ENCODE data around the gene MMP23B.

Gene MMP23B

DNA sequence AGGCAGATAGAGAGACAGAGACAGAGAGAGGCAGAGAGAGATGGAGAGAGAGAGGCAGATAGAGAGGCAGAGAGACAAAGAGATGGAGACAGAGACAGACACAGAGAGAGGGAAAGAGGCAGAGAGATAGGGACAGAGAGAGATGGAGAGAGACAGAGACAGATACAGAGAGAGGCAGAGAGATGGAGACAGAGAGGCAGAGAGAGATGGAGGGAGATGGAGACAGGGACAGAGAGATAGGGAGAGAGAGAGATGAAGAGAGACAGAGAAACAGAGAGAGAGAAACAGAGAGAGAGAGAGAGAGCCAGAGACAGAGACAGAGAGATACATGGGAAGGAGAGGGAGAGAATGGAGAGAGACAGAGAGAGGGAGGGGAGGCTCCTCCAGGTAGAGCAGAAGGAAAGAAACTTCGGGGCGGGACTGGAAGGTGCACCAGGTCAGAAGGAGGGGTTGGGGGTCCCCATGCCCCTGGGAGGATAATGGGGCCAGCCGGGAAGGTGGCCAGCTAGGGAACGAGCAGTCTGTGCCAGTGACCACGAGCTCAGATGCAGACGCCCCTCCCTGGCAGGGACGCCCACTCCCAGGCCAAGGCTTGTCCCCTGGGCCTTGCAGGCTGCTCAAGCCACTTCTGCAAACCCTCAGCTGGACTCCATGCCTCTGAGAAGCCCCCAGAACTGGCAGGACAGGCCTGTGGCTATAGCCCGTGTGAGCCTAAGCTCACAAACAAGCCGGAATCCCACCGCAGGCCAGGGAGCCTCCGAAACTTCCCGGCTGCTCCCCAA lies 35.3 kb upstream of the MMP23B start:
- in situ Hi-C loops (cut with HindIII; ENCODE audit: low sequenced_read_pairs): no loop called here
- TF ChIP-seq, protein P1, sequence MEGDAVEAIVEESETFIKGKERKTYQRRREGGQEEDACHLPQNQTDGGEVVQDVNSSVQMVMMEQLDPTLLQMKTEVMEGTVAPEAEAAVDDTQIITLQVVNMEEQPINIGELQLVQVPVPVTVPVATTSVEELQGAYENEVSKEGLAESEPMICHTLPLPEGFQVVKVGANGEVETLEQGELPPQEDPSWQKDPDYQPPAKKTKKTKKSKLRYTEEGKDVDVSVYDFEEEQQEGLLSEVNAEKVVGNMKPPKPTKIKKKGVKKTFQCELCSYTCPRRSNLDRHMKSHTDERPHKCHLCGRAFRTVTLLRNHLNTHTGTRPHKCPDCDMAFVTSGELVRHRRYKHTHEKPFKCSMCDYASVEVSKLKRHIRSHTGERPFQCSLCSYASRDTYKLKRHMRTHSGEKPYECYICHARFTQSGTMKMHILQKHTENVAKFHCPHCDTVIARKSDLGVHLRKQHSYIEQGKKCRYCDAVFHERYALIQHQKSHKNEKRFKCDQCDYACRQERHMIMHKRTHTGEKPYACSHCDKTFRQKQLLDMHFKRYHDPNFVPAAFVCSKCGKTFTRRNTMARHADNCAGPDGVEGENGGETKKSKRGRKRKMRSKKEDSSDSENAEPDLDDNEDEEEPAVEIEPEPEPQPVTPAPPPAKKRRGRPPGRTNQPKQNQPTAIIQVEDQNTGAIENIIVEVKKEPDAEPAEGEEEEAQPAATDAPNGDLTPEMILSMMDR (IDR thresholded peaks at IDR 0.05; ENCODE audit: low read depth, low read length, missing control alignments): no peak
- DNase-seq (ENCODE audit: low read depth): no peak
- no peak overlapping the region for H3K4me3 ChIP-seq (ENCODE audit: low read depth, low read length)

DNA sequence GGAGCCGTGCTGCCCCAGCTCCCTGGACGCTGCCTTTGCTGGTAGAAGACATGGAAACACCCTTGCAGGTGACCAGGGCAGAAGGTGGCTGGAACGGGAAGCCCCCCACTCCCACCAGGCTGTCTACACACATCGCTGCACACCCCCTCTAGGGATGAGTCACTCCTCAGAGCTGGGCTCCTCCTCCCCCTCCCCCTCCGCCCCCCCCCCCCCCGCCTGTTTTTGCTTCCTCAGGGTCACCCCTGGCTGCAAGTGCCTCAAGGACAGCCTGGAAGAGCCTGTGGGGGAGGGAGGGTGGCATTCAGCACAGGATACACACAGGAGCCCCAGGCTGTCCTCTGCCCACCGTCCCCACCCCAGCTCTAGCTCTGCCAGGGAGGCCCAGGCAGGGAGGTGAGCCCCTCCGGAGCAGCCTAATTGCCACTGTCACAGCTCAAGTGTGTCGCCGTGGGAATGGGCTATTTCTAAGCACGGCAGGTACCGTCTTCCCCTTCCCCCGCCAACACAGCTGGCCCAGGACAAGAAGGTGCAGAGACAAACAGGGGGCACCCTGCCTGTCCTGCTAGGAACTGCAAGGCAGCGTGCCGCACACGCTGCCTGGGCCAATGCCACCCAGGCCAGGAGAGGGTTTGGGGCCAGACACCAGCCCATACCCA lies 34.6 kb upstream of the MMP23B start:
- in situ Hi-C loops (cut with HindIII; ENCODE audit: low sequenced_read_pairs): no loop called here
- no peak for DNase-seq (ENCODE audit: low read depth)
- TF ChIP-seq, protein P1 (IDR thresholded peaks at IDR 0.05; ENCODE audit: low read depth, low read length, missing control alignments): peak; percentile 49
- no peak overlapping the region for H3K4me3 ChIP-seq (ENCODE audit: low read depth, low read length)

DNA sequence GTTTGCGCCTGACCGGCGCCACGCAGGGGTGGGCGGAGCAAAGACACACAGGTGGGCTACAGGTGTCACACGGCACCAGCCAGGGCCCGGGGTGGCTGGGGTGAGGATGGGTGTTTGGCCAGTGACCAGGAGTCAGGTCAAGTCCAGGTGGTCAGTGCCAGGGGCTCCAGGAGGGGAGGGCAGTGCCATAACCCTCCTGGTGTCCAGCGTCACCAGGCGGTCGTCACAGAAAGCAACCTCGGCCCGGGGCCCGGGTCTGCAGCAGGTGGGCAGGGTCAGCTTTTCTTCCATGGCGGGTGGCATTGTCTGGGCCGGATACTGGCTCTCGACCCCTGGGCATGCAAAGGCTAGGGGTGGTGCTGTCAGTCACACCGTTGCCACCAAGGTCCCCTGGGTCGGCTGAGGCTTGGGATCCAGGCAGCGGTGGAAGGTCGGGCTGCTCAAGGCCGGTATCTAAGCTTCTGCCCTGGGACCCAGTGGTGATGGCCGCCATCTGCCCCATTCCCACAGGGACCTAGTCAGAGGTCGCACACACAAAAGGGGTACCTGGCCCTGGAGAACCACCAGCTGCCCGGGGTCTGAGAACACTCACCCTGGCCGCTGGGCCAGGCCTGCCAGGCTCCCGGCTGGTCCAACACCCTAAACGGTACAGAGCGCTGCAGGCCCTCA lies 33.8 kb upstream of the MMP23B start:
- DNase-seq (ENCODE audit: low read depth): no peak
- no peak overlapping the region for H3K4me3 ChIP-seq (ENCODE audit: low read depth, low read length)
- in situ Hi-C loops (cut with HindIII; ENCODE audit: low sequenced_read_pairs): no loop called here
- TF ChIP-seq, protein P1 (IDR thresholded peaks at IDR 0.05; ENCODE audit: low read depth, low read length, missing control alignments): no peak

DNA sequence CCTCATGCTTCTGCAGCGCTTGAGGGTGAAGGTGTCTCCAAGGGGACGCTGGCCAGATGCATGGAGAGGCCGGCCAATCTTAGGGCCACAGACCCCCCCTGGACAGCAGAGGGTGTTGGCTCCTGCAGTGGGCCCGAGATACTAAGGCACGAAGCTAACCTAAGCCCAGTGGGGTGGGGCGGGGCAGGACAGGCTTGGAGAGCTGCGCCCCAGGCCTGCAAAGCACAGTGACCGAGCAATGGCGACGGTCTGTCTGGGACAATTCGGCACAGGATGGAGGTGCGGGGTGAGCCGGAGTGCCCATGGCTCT lies 33.3 kb upstream of the MMP23B start:
- TF ChIP-seq, protein P1 (IDR thresholded peaks at IDR 0.05; ENCODE audit: low read depth, low read length, missing control alignments): no peak
- H3K4me3 ChIP-seq (ENCODE audit: low read depth, low read length): no peak overlapping the region
- DNase-seq (ENCODE audit: low read depth): no peak
- in situ Hi-C loops (cut with HindIII; ENCODE audit: low sequenced_read_pairs): no loop called here

DNA sequence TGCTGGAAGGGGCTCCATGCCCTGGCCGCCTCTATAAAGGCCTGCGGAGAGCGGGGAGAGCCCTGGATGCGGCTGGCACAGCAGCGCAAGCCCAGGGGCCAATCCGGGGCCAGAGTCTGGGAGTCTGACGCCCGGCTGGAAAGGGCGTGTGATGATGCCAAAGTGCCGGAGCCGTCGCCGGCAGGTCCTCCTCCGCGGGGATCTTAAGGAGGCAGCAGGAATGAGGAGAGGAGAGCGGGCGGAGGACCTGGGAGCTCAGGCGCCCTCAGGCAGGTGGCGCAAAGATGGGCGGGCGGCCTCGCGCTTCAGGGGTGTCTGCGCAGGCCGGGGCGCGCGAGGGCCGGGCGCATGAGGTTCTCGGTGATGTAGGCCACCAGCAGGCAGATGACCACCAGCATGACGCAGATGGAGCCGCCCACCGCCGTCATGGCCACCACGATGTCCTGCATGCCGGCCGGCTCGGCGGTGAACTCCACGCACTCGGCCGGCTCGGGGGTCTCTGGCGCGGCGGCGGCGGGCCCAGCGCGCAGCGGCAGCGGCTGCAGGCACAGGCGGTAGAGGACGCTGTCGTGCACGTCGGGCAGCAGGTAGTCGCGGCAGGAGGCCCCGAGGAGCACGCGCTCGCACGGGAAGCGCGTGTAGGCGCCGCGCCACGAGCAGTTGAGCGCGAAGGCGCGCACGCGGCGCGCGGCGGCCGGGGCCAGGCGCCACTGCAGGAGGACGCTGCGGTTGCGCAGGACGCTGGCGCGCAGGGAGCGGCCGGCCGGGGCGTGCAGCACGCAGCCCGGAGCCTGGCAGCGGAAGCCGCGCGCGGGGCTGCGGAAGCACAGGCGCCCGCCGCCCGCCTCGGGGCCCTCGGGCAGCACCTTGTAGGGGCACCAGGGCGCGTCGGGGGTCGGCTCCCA lies 32.7 kb upstream of the MMP23B start:
- DNase-seq (ENCODE audit: low read depth): no peak

More for the DNA sequence above, 32.7 kb upstream of the MMP23B start:
- H3K4me3 ChIP-seq (ENCODE audit: low read depth, low read length): no peak overlapping the region
- TF ChIP-seq, protein P1 (IDR thresholded peaks at IDR 0.05; ENCODE audit: low read depth, low read length, missing control alignments): no peak
- in situ Hi-C loops (cut with HindIII; ENCODE audit: low sequenced_read_pairs): no loop called here

Data from astrocyte of the cerebellum (primary cell).